NCI-H128 (cell line): ENCODE measurements around the gene BANF2.
"Not testable (repeated sequence)": the region's sequence is repeated elsewhere in the genome, so short reads cannot be mapped to it uniquely, and the experiment has no call there.

Experiments
- DNase-seq: peaks from one replicate; lab custom pipeline; 2025; ENCODE audit not compliant: unreplicated experiment; lab: John Stamatoyannopoulos, UW

BANF2 gene

GRCh38 chr20:17682103-17682888 lies 17.5 kb upstream of the BANF2 start, which contains the start of gene RRBP1:
RRBP1 (minus strand) TSS chr20:17682242; CDS start chr20:17660507, 21,735 bp downstream.
- peak; percentile 90 for DNase-seq

GRCh38 chr20:17682889-17683198 lies 16.9 kb upstream of the BANF2 start:
- DNase-seq = no peak

GRCh38 chr20:17683218-17684076 lies 16.3 kb upstream of the BANF2 start:
- no peak for DNase-seq

DNA sequence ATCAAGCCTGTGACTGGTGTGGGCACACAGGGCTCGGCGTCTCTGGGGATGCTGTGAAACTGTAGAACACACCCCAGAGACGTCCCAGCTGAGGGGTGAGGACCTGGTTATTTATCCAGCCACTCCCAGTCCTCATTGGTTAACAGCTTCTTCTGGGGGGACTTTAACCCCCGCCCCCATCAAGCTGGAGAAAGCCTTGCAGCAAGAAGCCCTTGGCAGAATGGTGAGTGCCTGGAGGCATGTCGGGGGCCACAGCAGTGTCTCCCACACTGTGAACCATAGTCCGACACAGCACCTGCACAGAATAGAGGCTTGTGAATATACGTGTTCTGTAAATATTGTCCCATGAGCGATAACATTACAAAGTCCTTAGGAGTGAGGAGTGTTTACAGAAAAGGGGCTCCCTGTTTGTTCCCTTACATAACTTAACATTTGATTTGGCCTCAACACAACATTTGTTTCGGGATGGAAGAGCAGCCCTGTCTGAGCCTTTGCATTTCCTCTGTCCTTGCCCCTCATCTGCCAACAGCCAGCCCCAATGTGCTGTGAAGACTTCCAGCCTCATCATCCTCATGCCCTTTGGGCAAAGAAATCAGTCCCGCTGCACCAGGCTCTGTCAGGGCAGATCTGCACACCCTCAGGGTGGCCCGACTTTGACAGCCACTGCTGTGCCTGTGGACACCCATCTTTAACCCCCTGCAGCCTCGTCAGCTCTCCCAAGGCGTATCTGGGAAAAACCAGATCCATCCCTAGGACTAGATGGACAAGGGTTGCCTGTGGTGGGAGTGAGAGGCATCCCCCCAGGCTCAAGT lies 15.5 kb upstream of the BANF2 start:
- DNase-seq = no peak

- DNase-seq = no peak
Observed at GRCh38 chr20:17685168-17685567, 14.6 kb upstream of the BANF2 start.

DNA sequence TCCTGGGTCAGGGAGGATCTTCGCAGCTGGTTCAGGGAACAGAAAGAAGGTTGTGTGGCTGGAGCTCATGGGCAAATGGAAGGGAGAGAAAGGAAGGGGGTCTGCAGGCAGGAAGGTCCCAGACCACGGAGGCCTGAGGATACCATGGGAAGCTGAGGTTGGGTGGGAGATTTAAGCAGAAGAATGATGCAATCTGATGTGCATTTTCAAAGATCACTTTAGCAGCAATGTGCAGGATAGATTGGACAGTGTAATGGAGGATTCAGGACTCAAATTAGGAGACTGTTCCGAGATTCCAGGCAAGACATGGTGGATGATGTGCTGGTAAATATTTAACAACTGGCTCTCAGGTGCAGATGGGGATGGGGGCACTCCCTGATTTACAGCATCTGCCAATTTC lies 12.0 kb upstream of the BANF2 start:
- no peak for DNase-seq

DNA sequence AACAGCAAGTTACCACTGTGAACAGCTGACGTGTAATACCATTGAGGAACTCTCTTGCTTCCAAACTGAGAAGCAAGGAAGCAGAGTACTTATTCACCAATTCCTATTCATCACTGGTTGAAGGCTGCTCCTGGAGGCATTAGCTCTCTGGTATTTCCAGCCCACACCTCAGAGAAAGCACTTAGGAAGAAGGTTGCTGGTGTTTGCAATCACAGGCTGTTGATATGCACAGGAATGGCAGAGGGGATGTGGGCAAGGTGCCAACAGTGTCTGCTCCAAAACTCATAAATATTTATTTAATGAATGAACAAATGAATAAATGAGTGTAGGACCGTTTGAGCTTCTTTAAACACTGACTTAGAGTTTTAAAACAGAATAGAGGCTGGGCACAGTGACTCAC lies 10.8 kb upstream of the BANF2 start:
- no peak for DNase-seq

DNA sequence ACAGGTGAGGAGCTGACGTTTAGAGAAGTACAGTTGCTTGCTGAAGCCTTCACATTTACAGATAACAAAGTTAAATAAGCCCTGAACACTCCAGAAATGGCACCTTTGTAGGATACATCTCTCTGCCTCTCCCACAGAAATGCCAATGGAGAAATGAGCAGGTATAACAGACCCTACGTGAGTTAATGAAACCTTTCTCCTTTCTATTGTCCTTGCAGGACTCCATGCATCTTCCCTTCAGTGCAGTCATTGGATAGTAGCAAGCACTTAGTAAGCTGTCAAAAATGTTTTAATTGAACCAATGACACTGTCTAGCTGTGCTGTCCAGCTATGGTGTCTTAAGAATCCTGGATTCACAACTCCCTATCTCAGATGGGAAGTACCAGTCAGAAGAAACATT lies 9.6 kb upstream of the BANF2 start:
- no peak for DNase-seq

DNA sequence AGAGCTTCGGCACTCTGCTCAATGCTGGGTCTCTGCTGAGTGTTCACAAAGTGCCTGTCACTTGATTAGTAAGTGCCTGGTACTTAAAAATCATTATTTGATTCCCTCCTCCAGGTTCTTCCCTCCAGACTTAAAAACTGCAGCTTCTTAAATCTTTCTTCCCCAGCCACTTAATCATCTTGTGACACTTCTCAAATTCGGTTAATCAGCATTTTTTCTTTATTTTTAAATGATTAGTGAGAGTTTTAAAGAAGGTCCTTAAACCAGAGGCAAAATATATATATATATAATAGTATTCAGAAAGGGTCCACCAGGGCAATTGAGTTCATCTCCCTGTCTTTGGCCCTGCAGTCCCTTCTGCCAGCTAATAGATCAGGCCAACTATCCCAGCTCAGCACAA lies 8.0 kb upstream of the BANF2 start:
- no peak for DNase-seq

- DNase-seq = no peak
Observed at GRCh38 chr20:17693444-17694001, 6.2 kb upstream of the BANF2 start.

GRCh38 chr20:17694767-17695166 lies 5.0 kb upstream of the BANF2 start:
- no peak for DNase-seq

DNA sequence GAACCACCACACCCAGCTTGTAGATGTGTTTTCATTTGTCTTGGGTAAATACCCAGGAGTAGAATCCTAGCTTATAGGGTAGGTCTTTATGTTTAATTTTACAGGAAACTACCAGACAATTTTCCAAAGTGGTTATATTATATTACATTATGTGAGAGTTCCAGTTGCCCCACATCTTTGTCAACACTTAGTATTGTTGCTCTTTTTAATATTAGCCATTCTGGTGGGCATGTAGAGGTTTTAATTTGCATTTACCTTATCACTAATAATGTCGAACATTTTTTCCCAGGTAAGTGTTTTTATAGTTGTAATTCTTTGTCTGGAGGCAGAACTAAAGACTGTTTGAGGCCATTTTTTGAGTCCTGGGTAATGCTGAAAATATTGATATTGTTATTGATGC lies 3.5 kb upstream of the BANF2 start:
- no peak for DNase-seq

DNA sequence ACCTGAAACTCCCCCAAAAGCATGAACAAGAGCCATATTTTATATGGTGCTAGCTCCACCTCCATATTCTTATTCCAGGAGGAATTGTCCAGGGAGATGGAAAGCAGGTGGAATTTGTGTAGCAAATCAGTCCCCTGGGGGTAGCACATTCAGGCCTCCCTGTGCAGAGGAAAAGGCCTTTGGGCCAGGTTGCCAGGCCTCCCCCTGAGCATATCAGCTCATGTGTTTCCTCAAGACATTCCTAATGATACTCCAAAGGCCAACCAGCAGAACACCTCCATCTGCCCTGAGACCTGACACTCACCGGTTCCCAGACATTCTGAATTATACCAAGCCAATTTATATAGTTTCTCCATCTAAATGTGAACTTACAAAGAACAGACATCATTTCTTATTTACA lies 2.6 kb upstream of the BANF2 start:
- DNase-seq = no peak

- no peak for DNase-seq
Observed at GRCh38 chr20:17698384-17698783, 1.4 kb upstream of the BANF2 start.

- DNase-seq = no peak
Observed at GRCh38 chr20:17700637-17701036, 871 bp downstream of the BANF2 start.

GRCh38 chr20:17701826-17702225 lies 2.1 kb downstream of the BANF2 start:
- no peak for DNase-seq

DNA sequence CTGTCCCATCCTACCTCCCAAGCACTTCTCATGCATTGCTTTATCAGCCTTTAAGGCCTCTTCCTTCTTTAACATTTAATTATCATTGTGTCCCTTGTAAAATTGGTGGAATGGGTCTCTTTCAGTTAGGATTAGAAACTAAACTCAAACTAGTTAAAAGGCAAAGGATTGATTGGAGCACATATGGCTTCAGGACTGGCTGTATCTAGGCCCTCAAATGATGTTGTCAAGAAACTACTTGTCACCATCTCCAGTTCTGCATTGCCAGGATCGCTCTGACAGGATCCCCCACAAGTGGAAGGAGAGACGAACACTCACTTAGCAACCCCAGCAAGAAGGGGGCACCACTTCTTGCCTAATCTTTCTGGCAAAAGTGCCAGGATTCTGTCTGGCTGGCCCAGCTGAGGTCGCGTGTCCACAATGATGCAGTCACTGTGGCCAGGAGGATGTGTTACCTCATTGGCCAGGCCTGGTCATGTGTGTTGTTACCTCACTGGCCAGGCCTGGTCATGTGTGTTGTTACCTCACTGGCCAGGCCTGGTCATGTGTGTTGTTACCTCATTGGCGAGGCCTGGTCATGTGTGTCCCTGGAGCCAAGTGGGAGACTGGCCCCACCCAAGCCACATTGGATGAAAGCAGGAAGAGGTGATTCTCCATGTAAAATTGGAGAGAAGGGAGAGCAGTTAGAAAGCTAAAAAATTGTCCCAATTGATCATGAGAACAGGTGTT lies 5.0 kb downstream of the BANF2 start:
- DNase-seq = no peak

GRCh38 chr20:17705916-17706315 lies 6.2 kb downstream of the BANF2 start:
- no peak for DNase-seq

- DNase-seq = no peak
Observed at GRCh38 chr20:17706632-17707031, 6.9 kb downstream of the BANF2 start.

DNA sequence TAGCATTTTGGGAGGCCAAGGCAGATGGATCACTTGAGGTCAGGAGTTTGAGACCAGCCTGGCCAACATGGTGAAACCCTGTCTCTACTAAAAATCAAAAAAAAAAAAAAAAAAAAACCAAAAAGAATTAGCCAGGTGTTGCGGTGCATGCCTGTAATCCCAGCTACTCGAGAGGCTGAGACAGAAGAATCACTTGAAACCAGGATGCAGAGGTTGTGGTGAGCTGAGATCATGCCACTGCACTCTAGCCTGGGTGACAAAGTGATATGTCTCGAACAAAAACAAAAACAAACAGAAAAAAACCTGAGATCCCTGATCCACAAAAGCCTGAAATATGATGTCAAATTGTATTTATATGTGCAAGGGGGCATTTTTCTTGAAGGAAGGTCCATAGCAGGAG lies 8.2 kb downstream of the BANF2 start:
- DNase-seq = not testable (repeated sequence)
